ENCODE results near the gene RHBDF1. TPM values are rescaled to one million over a fixed set of nuclear protein-coding genes. Genes with fewer than 3 reads are reported as not detected.

The RHBDF1 gene
- total RNA-seq, 1 experiment from 2014 or later = 26.3 TPM

DNA sequence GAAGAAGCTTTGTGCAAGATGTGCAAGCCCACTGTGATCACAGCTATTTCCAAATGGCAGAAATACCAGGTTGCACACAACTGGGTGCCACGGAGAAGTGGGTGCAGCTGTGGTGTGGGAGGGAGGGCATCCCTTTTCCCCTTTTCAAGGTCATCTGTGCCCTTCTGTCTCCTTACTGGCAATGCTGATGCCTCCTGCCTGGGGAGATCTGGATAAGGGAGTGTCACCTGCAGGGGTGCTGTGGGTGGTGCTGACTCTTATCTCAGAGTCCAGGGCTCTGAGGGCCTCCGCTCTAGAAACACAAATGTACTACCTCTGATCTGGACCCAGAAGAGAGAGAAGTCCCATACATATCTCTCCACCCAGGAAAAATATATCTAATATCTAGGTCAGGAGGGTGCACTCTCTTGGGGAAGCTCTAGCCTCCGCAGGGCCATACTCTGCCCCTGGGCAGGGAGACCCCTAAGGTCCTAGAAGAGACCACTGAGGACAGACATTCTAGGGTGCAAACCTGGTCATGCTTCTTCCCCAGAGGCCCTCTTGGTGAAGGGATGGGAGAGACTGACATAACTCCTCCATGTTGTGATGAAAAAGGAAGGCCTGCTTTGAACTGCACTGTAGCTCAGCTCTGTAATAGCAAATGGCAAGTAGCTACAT is 47.5 kb upstream of the RHBDF1 start:
- Histone ChIP-seq H3F3A (ENCODE audit: low read length, unreplicated experiment) (no peaks in the 10 kb centered on the region), H3K79me2 (ENCODE audit: low read length) (no peaks in the 10 kb centered on the region), H3K27ac (ENCODE audit: low read length) (no peak overlapping the region), H3K4me1 (ENCODE audit: insufficient read depth, low read length) (no peaks in the 10 kb centered on the region), H4K20me1 (ENCODE audit: low read length) (no peaks in the 10 kb centered on the region), H3K9ac (ENCODE audit: low read length) (no peak overlapping the region), H3K9me2 (replicated peaks; ENCODE audit: low read length) (no peaks in the 10 kb centered on the region), H3K4me3 (ENCODE audit: low read length) (no peak overlapping the region), H3K36me3 (ENCODE audit: low read depth, low read length) (0 out of 2 replicates have a peak, but pooled peaks cover 3% of the 10 kb centered on the region), H3K4me2 (ENCODE audit: low read length) (no peak overlapping the region), H2AFZ (ENCODE audit: low read length) (no peak overlapping the region), H3K27me3 (ENCODE audit: low read length) (no peaks in the 10 kb centered on the region), H3K9me3 (ENCODE audit: low read length) (no peaks in the 10 kb centered on the region)
- DNase-seq (no peak), ATAC-seq (no peak)
- intact Hi-C loops (cut with micrococcal nuclease) = no loop called here
- ChIA-PET CTCF (no interaction called here), POLR2A (ENCODE audit: unreplicated experiment) (no interaction called here)
- no peak for TF ChIP-seq EZH2 (IDR thresholded peaks at IDR 0.05; ENCODE audit: low read length, unreplicated experiment)
- no peak for TF ChIP-seq EZH2phosphoT487 (IDR thresholded peaks at IDR 0.05; ENCODE audit: borderline replicate concordance, low read length)
- TF ChIP-seq CTCF (conservative IDR thresholded peaks at IDR 0.05; ENCODE audit: low read depth, low read length) = no peak
- BruUV-seq (replicated peaks) = no TSS peak

DNA sequence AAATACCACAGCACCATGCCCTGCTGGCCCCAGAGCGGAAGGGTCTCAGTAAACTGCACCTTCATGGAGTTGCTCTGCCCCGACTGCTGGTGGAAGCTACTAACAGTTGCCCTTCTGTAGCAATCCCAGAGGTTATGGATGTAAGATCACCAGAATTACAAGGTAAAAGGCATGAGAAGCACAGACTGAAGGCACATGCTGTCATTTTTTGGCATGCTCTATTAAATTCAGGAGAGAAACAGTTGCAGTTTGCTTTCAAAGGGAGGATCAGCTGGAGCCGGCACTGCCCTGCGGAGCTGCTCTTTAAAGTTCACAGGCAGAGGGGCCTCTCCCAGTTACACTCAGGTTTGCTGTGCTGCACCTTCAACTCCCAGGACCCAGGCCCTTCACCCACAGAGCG is 46.9 kb upstream of the RHBDF1 start:
- Histone ChIP-seq H3K27me3 (ENCODE audit: low read length) (no peaks in the 10 kb centered on the region), H3F3A (ENCODE audit: low read length, unreplicated experiment) (no peaks in the 10 kb centered on the region), H3K9ac (ENCODE audit: low read length) (no peak overlapping the region), H3K79me2 (ENCODE audit: low read length) (no peaks in the 10 kb centered on the region), H3K4me2 (ENCODE audit: low read length) (no peak overlapping the region), H4K20me1 (ENCODE audit: low read length) (no peaks in the 10 kb centered on the region), H2AFZ (ENCODE audit: low read length) (no peak overlapping the region), H3K9me3 (ENCODE audit: low read length) (no peaks in the 10 kb centered on the region), H3K36me3 (ENCODE audit: low read depth, low read length) (peaks cover 3% of the 10 kb centered on the region; the same call in 1 of the 2 replicates), H3K27ac (ENCODE audit: low read length) (no peak overlapping the region), H3K4me3 (ENCODE audit: low read length) (no peak overlapping the region), H3K4me1 (ENCODE audit: insufficient read depth, low read length) (peaks cover 1% of the 10 kb centered on the region; the same call in 1 of the 2 replicates), H3K9me2 (replicated peaks; ENCODE audit: low read length) (no peaks in the 10 kb centered on the region)
- no TSS peak for BruUV-seq (replicated peaks)
- DNase-seq (no peak), ATAC-seq (no peak)
- TF ChIP-seq EZH2 (IDR thresholded peaks at IDR 0.05; ENCODE audit: low read length, unreplicated experiment) (no peak), EZH2phosphoT487 (IDR thresholded peaks at IDR 0.05; ENCODE audit: borderline replicate concordance, low read length) (no peak), CTCF (conservative IDR thresholded peaks at IDR 0.05; ENCODE audit: low read depth, low read length) (no peak)
- intact Hi-C loops (cut with micrococcal nuclease) = no loop called here
- ChIA-PET POLR2A (ENCODE audit: unreplicated experiment) (no interaction called here), CTCF (no interaction called here)

DNA sequence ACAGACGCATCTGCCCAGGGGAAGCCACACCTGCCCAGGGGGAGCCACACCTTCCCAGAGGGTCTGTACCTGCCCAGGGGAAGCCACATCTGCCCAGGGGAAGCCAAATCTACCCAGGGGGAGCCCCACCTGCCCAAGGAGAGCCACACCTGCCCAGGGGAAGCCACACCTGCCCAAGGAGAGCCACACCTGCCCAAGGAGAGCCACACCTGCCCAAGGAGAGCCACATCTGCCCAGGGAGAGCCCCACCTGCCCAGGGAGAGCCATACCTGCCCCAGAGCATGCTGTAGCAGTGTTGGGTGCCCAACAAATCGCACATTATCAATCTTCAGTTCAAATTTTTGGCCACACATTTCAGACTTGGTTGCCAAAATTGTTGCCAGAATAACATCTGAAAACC is 46.4 kb upstream of the RHBDF1 start:
- Histone ChIP-seq H3K4me1 (ENCODE audit: insufficient read depth, low read length) (peaks cover 5% of the 10 kb centered on the region), H4K20me1 (ENCODE audit: low read length) (no peaks in the 10 kb centered on the region), H3K4me2 (ENCODE audit: low read length) (no peak overlapping the region), H3K9ac (ENCODE audit: low read length) (no peak overlapping the region), H3K9me3 (ENCODE audit: low read length) (no peaks in the 10 kb centered on the region), H3K36me3 (ENCODE audit: low read depth, low read length) (peaks cover 8% of the 10 kb centered on the region; the same call in 1 of the 2 replicates), H3F3A (ENCODE audit: low read length, unreplicated experiment) (no peaks in the 10 kb centered on the region), H3K4me3 (ENCODE audit: low read length) (no peak overlapping the region), H2AFZ (ENCODE audit: low read length) (no peak overlapping the region), H3K27me3 (ENCODE audit: low read length) (no peaks in the 10 kb centered on the region), H3K27ac (ENCODE audit: low read length) (no peak overlapping the region), H3K79me2 (ENCODE audit: low read length) (no peaks in the 10 kb centered on the region), H3K9me2 (replicated peaks; ENCODE audit: low read length) (no peaks in the 10 kb centered on the region)
- ATAC-seq = no peak
- TF ChIP-seq EZH2 (IDR thresholded peaks at IDR 0.05; ENCODE audit: low read length, unreplicated experiment) (no peak), CTCF (conservative IDR thresholded peaks at IDR 0.05; ENCODE audit: low read depth, low read length) (no peak), EZH2phosphoT487 (IDR thresholded peaks at IDR 0.05; ENCODE audit: borderline replicate concordance, low read length) (no peak)
- no peak for DNase-seq
- CTCF ChIA-PET = no interaction called here
- POLR2A ChIA-PET (ENCODE audit: unreplicated experiment) = no interaction called here
- intact Hi-C loops (cut with micrococcal nuclease) = no loop called here
- no TSS peak for BruUV-seq (replicated peaks)
